GM12878 (cell line): ENCODE measurements around the gene HEBP1. TPM values are rescaled to one million over a fixed set of nuclear protein-coding genes. Genes with fewer than 3 reads are reported as not detected.

ENCODE experiments used
- ATAC-seq: fragments of 200-7000 bp; cut with Tn5 transposase; 3 replicates; pipeline ENCODE4 v1.9.1; 2020; ENCODE audit warnings: mild to moderate bottlenecking, moderate library complexity
- BruUV-seq: library from RNA; stranded (reverse); fragments of 400-500 nt; replicated peaks from 2 replicates; lab custom pipeline; 2021; lab: Mats Ljungman, UMichigan
- CTCF ChIA-PET: fragments of 300-600 bp; sonication (Branson Sonifier 250); formaldehyde crosslinking; extraction: SDS; loops from one replicate; lab custom pipeline; 2021; ENCODE audit warnings: inconsistent platforms; lab: Yijun Ruan, JAX
- POLR2A ChIA-PET: fragments of 350-600 bp; formaldehyde crosslinking; extraction: SDS; loops from one replicate; lab custom pipeline; 2021; ENCODE audit warnings: inconsistent platforms; lab: Charles Lee
- RAD21 ChIA-PET: fragments of 300-600 bp; sonication (Branson Sonifier 250); formaldehyde crosslinking; loops from one replicate; lab custom pipeline; 2023; ENCODE audit warnings: antibody characterized with exemption; ENCODE audit not compliant: unreplicated experiment; lab: Charles Lee
- SMC1A ChIA-PET: fragments of 300-600 bp; sonication (Branson Sonifier 250); formaldehyde crosslinking; loops from one replicate; lab custom pipeline; 2023; ENCODE audit not compliant: unreplicated experiment, uncharacterized antibody; lab: Charles Lee
- DNase-seq: peaks from one replicate; pipeline ENCODE4 v3.0.0-alpha.2; 2011; ENCODE audit warnings: low read depth, low spot score
- FAIRE-seq: peaks from 3 replicates; lab custom pipeline; 2011; peaks lifted over from hg19 to GRCh38; lab: Jason Lieb, UNC
- H2AFZ ChIP-seq: 2 replicates; pipeline ENCODE4 v1.6.0; 2011; ENCODE audit warnings: low read depth, low read length, control low read depth; ENCODE audit not compliant: control insufficient read depth
- H3K27ac ChIP-seq: 2 replicates; pipeline ENCODE4 v1.5.1; 2011; ENCODE audit warnings: control low read depth; ENCODE audit not compliant: control insufficient read depth, insufficient read depth
- H3K27me3 ChIP-seq, 2 experiments: replicated peaks in 1 of 2; 2 replicates each; pipeline versions ENCODE4 v1.6.0 to v1.6.1; 2011; ENCODE audit warnings: low read length in 1 of 2; ENCODE audit not compliant: control insufficient read depth in 2 of 2, insufficient read depth in 2 of 2
- H3K36me3 ChIP-seq, 2 experiments: 2 replicates each; pipeline ENCODE4 v1.5.1; 2011; ENCODE audit warnings: low read length in 1 of 2; ENCODE audit not compliant: control insufficient read depth in 2 of 2, insufficient read depth in 2 of 2
- H3K4me1 ChIP-seq: 2 replicates; pipeline ENCODE4 v1.6.1; 2011; ENCODE audit warnings: mild to moderate bottlenecking, low read length, moderate library complexity, mixed read lengths; ENCODE audit not compliant: control insufficient read depth, insufficient read depth
- H3K4me2 ChIP-seq: 2 replicates; pipeline ENCODE4 v1.6.0; 2011; ENCODE audit warnings: control low read depth; ENCODE audit not compliant: control insufficient read depth, insufficient read depth
- H3K4me3 ChIP-seq: fragments of 200-600 bp; sonication (generic); 2 replicates; pipeline ENCODE4 v1.5.1; 2016
- H3K79me2 ChIP-seq: 2 replicates; pipeline ENCODE4 v1.6.0; 2011; ENCODE audit warnings: low read length; ENCODE audit not compliant: control insufficient read depth, insufficient read depth
- H3K9ac ChIP-seq: 2 replicates; pipeline ENCODE4 v1.8.0; 2011; ENCODE audit warnings: low read length, control low read depth, mixed read lengths; ENCODE audit not compliant: control insufficient read depth, insufficient read depth
- H3K9me3 ChIP-seq: replicated peaks from 3 replicates; pipeline ENCODE4 v1.5.1; 2011; ENCODE audit warnings: mild to moderate bottlenecking, low read length; ENCODE audit not compliant: control insufficient read depth, insufficient read depth
- H4K20me1 ChIP-seq: 2 replicates; pipeline ENCODE4 v1.6.0; 2011; ENCODE audit not compliant: control insufficient read depth, insufficient read depth
- CTCF ChIP-seq, 3 experiments: IDR thresholded peaks in 2 of 3; conservative IDR thresholded peaks in 1 of 3; 2 replicates each; pipeline ENCODE4 v1.5.1; 2011; ENCODE audit warnings: low read depth in 3 of 3, low read length in 3 of 3, mild to moderate bottlenecking in 3 of 3, control low read depth in 2 of 3, moderate library complexity in 2 of 3, inconsistent platforms in 1 of 3, mixed read lengths in 1 of 3; ENCODE audit not compliant: control insufficient read depth in 2 of 3, insufficient read depth in 1 of 3; ENCODE audit errors: extremely low read depth in 1 of 3
- EED ChIP-seq: sonication (generic); IDR thresholded peaks from 2 replicates; pipeline ENCODE4 v1.6.1; 2016; ENCODE audit warnings: antibody characterized with exemption, low read depth
- HCFC1 ChIP-seq: fragments of 150-350 bp; IDR thresholded peaks from 2 replicates; pipeline ENCODE4 v1.6.1; 2014; ENCODE audit warnings: low read length
- KLF5 ChIP-seq: fragments of 450-650 bp; IDR thresholded peaks from 2 replicates; pipeline ENCODE4 v1.6.1; 2014; ENCODE audit warnings: mild to moderate bottlenecking; ENCODE audit not compliant: partially characterized antibody
- PBX3 ChIP-seq: IDR thresholded peaks from 2 replicates; pipeline ENCODE4 v1.6.1; 2011; ENCODE audit warnings: mild to moderate bottlenecking, low read depth, low read length, moderate library complexity; ENCODE audit not compliant: insufficient replicate concordance
- POLR2A ChIP-seq: IDR thresholded peaks from 2 replicates; pipeline ENCODE4 v1.6.1; 2011; ENCODE audit warnings: low read depth, mild to moderate bottlenecking, low read length
- PRDM15 ChIP-seq: fragments of 450-650 bp; formaldehyde crosslinking; IDR thresholded peaks from 2 replicates; pipeline ENCODE4 v1.4.0; 2020; ENCODE audit warnings: mild to moderate bottlenecking, moderate library complexity
- SIX5 ChIP-seq: IDR thresholded peaks from 2 replicates; pipeline ENCODE4 v1.6.1; 2011; ENCODE audit warnings: mild to moderate bottlenecking, low read depth, low read length, moderate library complexity; ENCODE audit not compliant: severe bottlenecking
- USF1 ChIP-seq: IDR thresholded peaks from 2 replicates; pipeline ENCODE4 v1.6.1; 2011; ENCODE audit warnings: borderline replicate concordance, low read depth, mild to moderate bottlenecking, moderate library complexity, mixed read lengths, low read length; ENCODE audit not compliant: insufficient read depth; ENCODE audit errors: extremely low read length
- USF2 ChIP-seq: IDR thresholded peaks from 2 replicates; pipeline ENCODE4 v1.6.1; 2011; ENCODE audit warnings: low read depth, low read length, improper control_type of control experiment, borderline replicate concordance
- ZBTB33 ChIP-seq: fragments of 450-650 bp; IDR thresholded peaks from 2 replicates; pipeline ENCODE4 v1.6.1; 2017; ENCODE audit warnings: mild to moderate bottlenecking
- WGBS: methylation state at CpG from one replicate; pipeline ENCODE4 v1.1.6; 2016; ENCODE audit warnings: low lambda C conversion rate; ENCODE audit not compliant: insufficient replicate concordance, insufficient coverage; ENCODE audit errors: missing lambda C conversion rate; 5-methylcytosine and 5-hydroxymethylcytosine counted together
- in situ Hi-C: fragments of 300-500 bp; cut with MboI; formaldehyde crosslinking; loops from 9 replicates; pipeline ENCODE4 v1.14.3; 2018; ENCODE audit warnings: mixed read lengths
- intact Hi-C: fragments of 100-400 bp; cut with micrococcal nuclease; formaldehyde crosslinking; loops from one replicate; pipeline ENCODE4 v1.14.2; 2022; ENCODE audit not compliant: unreplicated experiment
- polyA plus RNA-seq, 11 experiments: library from polyadenylated mRNA; depleted of rRNA in 4 of 11; unstranded in 6 of 11; stranded (reverse) in 5 of 11; fragments of >200 nt; fragmentation: Nextera tagmentation in 4 of 11; fragmentation: Illumina TruSeq in 1 of 11; extraction: Ambion mirVana in 4 of 11; extraction: Trizol in 1 of 11; gene quantifications; 1 replicate in 1 of 11; 2 replicates in 10 of 11; pipeline versions ENCODE4 v1.2.1 to v1.2.3, GENCODE V29; 2011 to 2016; ENCODE audit warnings: inconsistent platforms in 2 of 11, missing spikeins in 2 of 11, low read depth in 1 of 11
- total RNA-seq, 4 experiments: library from RNA; depleted of rRNA in 3 of 4; stranded (reverse); fragments of >200 nt in 3 of 4; fragmentation: Illumina TruSeq in 1 of 4; extraction: Trizol in 1 of 4; gene quantifications; 2 replicates each; pipeline versions ENCODE4 v1.2.1 to v1.2.3, GENCODE V29; 2013 to 2021

The HEBP1 gene
- total and polyA plus RNA-seq, 10 of the 15 experiments (the other 5 are each of a cell fraction or from before 2014, with no cell fraction given), result 0.07 to 0.32 (median 0.18) TPM; not detected in 5

- TF ChIP-seq CTCF (IDR thresholded peaks at IDR 0.05 in 2 of 3, conservative IDR thresholded peaks at IDR 0.05 in 1 of 3; ENCODE audit: control insufficient read depth in 2 of 3, extremely low read depth in 1 of 3, insufficient read depth in 1 of 3, low read depth in 3 of 3, low read length in 3 of 3), result no peak
Observed at GRCh38 chr12:12965836-12966235, 34.2 kb downstream of the HEBP1 start (continued).

- ATAC-seq, result no peak
- Histone ChIP-seq H3K27me3 (no peaks in the 10 kb centered on the region; a peak in 2 of 4 replicates), H3K36me3 (no peaks in the 10 kb centered on the region), H3K4me2 (no peak overlapping the region), H3K9me3 (no peaks in the 10 kb centered on the region), H3K9ac (no peak overlapping the region), H3K79me2 (no peaks in the 10 kb centered on the region), H3K27ac (no peak overlapping the region), H3K4me3 (no peak overlapping the region), H3K4me1 (no peaks in the 10 kb centered on the region), H2AFZ (no peak overlapping the region), H4K20me1 (no peaks in the 10 kb centered on the region)
- ChIA-PET RAD21 (no interaction called here), CTCF (interaction anchor here (1.2 kb wide), 1 partner anchor 30 kb away, joined by 3 read pairs; no protein-coding TSS in a partner anchor), POLR2A (no interaction called here), SMC1A (interaction anchor here (1.0 kb wide), 1 partner anchor 48 kb away, joined by 4 read pairs; no protein-coding TSS in a partner anchor)
- no peak for DNase-seq
- 70% methylated on average over 4 of the region's 4 CpGs for WGBS
- in situ Hi-C loops, result no loop called here
- FAIRE-seq, result no peak
- BruUV-seq, result no TSS peak
- intact Hi-C loops, result no loop called here
- TF ChIP-seq SIX5 (no peak), ZBTB33 (no peak), USF1 (no peak), PBX3 (no peak), POLR2A (no peak), USF2 (no peak), HCFC1 (no peak), EED (no peak), KLF5 (no peak), PRDM15 (no peak)
Observed at GRCh38 chr12:12964255-12964654, 35.8 kb downstream of the HEBP1 start.
